Renal cortical epithelial cell (primary cell): ENCODE data around the gene NT5C2. TPM values are rescaled to one million over a fixed set of nuclear protein-coding genes. Genes with fewer than 3 reads are reported as not detected.
"Not testable (repeated sequence)": the region's sequence is repeated elsewhere in the genome, so short reads cannot be mapped to it uniquely, and the experiment has no call there.

ENCODE experiments used
- DNase-seq: peaks from one replicate; pipeline ENCODE4 v3.0.0-alpha.2; 2011; ENCODE audit warnings: low read depth
- total RNA-seq: library from RNA; depleted of rRNA; stranded (reverse); fragments of >200 nt; gene quantifications from 2 replicates; pipeline ENCODE4 v1.2.3, GENCODE V29; 2014

The NT5C2 gene
- total RNA-seq, 1 donor from 2014 or later: 120 TPM

GRCh38 chr10:103163766-103164403, 29.2 kb downstream of the NT5C2 start:
- not testable (repeated sequence) for DNase-seq

DNA sequence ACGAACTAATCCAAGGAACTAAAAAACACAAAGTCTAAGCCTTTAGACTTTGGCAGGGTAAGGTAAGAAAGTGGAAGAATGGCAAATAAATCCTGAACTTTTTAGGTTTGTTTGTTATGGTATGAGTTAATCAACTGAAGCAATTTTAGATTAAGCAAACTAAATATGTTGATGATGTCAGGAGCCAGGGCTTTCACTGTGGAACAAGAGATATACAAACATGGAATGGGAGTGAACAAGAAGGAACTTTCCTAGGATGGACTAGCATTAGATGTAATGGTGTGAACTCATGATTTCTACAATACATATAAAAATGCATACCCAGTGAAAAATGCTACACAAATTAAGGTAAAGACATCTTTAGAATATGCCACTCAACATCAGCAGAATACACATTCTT, 35.8 kb downstream of the NT5C2 start:
- no peak for DNase-seq

DNA sequence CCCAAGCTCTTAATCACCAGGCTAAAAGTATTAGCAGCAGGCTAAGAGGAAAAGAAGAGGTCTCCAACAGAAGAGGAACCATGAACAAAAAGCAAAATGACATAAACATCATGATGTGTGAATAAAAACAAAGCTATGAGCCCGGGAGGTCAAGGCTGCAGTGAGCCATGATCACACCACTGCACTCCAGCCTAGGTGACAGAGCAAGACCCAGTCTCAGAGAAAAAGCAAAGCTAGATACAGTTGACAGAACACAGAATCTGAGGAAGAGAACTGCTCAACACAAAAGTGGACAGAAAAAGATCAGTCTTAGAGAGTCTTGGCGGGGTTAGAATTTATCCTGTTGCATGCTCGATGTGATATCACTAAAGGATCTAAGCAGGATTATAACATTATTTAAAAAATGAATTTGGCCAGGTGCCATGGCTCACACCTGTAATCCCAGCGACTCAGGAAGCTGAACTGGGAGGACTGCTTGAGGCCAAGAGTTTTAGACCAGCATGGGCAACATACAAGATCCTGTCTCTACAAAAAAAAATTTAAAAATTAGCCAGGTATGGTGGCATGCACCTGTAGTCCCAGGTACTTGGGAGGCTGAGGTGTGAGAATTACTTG, 37.5 kb downstream of the NT5C2 start:
- peak; percentile 11 for DNase-seq

DNA sequence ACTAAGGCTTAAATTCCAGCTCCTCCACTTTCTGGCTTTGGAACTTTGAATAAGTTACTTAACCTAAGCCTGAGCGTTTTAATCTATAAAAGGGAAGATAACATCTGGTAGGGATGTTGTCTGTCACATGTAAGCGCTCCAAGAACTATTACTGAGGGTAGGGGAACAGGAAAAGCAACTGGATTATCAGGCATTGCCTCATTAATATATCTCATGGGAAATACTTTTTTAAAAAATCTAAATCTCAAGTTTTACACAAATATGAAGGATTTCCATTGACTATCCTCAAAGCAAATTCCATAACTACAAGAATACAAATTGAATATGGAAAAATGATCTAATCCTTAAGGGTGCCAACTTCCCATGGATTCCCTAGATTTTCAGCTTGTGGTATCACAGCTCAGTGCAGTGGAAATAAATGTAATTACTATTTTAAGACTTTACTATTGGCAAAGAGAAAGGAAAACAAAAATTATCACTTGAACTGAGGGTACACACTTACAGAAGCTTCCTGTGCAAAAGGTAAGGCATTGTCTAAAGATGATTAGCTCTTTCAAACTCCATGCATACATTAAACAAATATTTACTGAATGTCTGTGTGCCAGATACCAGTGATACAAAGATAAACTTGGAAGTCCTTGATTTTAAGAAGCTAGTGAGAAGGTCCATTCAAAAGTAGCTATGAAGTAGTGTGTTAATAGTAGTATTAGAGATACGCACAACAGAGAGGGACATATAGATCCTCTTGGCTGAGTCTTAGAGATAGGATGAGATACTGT, 38.4 kb downstream of the NT5C2 start:
- no peak for DNase-seq

DNA sequence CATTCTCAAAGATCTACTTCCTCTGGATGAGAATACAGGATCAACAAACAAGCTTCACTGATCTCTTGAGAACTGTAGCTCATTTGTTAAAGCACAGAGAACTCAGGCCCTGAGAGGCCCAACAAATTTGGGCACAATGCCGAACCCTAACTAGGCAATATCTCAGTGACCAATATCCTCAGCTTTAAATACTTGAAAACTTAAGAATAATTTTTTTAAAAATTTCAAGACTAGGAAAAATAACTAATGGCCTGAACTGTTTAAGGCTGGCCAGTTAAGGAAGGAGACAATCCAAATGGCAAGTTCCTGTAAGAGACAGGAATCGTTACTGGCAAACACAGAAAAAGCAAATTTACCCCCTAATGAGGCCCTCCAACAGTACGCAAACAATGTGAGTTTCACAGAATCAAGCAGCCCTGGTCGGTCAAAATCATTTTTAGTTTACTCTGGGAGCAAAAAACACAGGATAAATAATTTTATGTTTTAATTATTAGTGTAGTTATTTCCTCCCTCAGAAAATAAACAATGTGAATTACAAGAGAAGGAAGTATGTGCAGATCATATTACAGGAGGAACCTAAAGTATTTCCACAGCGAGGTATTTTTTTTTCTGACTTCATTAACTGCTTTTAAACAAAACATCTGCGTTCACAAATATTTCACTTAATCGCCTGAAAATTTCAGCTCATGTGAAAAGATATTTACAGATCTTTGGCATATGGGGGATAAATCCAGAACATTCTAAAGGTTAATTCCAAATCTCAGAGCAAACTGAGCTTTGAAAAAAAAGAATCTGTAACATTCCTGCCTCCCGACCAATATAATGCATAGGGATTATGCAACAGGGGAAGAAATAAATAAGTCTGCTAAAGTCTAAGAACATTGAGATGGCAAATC, 39.5 kb downstream of the NT5C2 start:
- peak; percentile 33 for DNase-seq

DNA sequence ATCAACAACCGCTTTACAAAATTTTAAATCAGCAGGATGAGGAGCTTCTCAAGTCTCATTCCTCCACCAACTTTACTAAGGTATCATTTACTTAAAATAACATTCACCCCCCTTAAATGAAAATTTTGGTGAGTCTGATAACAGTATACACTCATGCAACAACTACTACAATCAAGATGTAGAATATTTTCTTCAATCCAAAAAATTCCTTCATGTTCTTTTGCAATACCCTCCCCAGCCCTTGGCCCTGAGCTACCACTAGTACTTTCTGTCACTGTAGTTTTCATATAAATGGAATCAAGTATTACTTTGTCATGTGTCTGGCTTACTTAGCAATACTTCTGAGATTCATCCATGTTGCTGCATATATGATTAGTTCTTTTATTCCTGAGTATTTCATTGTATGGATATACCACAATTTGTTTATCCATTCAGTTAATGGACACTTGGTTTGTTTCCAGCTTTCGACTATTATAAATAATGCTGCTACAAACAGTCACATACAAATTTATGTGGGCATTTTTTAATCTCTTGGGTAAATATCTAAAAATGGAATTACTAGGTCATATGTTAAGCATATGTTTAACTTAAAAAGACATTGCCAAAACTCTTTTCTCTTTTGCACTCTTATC, 43.0 kb downstream of the NT5C2 start:
- DNase-seq: no peak

DNA sequence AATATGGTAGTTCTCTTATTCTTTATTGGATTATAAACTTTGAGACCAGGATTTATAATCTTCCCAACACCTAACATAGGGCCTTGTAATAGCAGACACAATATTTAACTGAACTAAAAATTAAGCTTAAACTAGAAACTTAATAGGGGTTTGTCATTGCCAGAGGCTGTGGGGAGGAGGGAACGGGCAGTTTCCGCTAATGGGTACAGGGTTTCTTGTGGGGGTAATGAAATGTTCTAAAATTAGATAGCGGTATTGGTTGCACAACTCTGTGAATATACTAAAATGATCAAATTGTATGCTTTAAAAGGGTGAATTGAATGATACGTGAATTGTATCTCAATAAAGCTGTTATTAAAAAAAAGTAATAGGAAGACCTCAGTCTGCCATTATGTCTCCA, 45.4 kb downstream of the NT5C2 start:
- no peak for DNase-seq

DNA sequence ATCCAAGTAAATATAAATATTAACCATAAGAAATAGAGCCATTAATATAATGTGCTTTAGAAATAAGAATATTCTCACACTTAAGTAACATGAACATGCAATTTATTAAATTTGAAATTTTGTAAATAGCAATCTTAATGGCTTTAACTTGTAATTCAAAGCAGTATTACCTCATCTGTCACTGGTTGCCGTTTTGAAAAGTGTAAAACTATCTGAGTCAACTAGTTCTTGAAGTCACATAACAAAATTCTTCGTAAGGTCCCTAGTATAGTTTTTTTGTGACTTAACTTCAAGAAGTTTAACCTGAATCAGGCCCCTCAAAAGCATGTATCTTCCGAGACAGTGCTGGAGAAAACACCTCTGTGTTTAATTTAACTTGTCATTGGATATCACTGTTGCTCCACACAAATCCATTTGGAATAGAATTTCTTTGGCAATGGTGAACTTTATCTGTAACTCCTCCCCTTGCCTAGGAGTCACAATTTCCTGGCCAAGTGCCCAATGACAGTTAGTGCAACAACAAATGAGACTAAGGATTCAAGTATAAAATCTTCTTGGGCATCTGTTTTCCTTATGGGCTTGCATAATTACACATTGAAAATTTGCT, 47.1 kb downstream of the NT5C2 start:
- DNase-seq: peak; percentile 77

GRCh38 chr10:103145046-103145445, 48.0 kb downstream of the NT5C2 start:
- no peak for DNase-seq

GRCh38 chr10:103144041-103144440, 49.0 kb downstream of the NT5C2 start:
- no peak for DNase-seq

- not testable (repeated sequence) for DNase-seq
Measured at GRCh38 chr10:103143641-103144040, 49.4 kb downstream of the NT5C2 start.

- no peak for DNase-seq
Measured at GRCh38 chr10:103141950-103142349, 51.1 kb downstream of the NT5C2 start.

DNA sequence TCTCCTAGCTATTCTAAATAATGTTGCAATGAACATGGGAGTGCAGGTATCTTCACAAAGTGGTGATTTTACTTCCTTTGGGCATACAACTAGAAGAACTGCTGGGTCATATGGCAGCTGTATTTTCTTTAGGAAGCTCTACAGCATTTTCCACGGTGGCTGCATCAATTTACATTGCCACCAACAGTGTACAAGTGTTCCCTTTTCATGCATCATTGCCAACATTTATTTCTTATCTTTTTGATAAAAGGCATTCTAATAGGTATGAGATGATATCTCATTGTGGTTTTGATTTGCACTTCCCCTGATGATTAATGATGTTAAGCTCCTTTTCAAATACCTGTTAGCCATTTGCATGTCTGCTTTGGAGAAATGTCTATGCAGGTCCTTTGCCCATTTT, 52.6 kb downstream of the NT5C2 start:
- no peak for DNase-seq

DNA sequence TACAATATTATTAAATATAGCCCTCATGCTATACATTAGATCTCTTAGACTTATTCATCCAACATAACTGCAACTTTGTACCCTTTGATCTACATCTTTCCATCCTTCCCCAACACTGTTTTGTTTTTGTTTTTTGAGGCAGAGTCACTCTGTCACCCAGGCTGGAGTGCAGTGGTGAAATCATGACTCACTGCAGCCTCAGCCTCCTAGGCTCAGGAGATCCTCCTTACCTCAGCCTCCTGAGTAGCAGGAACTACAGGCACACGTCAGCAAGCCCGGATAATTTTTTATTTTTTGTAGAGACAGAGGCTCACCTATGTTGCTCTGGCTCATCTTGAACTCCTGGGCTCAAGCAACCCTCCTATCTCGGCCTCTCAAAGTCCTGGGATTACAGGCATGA, 53.3 kb downstream of the NT5C2 start:
- DNase-seq: no peak

DNA sequence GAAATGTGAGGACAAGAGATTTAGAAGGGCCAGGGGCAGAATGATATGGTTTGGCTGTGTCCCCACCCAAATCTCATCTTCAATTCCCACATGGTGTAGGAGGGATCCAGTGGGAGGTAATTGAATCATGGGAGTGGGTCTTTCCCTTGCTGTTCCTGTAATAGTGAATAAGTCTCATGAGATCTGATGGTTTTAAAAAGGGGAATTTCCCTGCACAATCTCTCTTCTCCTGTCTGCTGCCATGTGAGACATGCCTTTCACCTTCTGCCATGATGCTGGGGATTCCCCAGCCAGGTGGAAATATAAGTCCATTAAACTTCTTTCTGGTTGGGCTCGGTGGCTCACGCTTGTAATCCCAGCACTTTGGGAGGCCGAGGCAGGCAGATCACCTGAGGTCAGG, 57.9 kb downstream of the NT5C2 start:
- not testable (repeated sequence) for DNase-seq

DNA sequence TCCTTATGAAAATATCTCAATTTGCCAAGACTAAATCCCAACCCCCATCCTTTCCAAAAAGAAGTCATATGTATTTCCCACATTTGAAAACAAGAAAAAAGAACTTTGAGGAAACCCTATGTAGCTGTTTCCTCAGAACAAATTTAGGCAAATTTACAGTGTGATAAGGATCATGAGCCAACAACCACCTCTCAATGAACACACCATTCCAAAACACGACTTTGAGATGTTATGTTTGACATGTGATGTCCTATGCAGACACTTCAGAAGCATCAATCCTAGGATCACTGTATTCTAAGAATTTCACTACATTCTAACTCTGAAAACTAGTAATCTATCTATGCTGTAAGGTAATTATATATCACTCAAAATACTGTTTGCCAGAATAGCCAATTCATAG, 62.2 kb downstream of the NT5C2 start:
- no peak for DNase-seq

GRCh38 chr10:103130180-103130579, 62.9 kb downstream of the NT5C2 start:
- DNase-seq: not testable (repeated sequence)

DNA sequence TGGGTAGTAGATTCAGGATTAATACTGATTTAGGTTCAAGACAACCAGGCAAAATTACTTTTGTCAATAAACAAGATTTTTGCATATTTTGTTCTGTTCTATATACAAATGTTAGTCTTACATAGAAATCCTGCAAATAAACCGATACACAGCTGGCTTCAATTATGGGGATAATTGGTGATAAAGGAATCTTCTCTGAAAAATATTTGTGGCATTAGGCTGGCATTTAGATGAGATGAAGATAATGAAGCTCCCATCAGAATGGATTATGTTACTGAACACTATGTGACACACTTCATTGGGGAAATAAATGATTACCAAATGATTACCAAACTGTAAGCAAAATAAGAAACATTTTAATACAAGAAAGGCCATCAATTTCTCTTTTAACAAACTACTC, 65.8 kb downstream of the NT5C2 start:
- no peak for DNase-seq

DNA sequence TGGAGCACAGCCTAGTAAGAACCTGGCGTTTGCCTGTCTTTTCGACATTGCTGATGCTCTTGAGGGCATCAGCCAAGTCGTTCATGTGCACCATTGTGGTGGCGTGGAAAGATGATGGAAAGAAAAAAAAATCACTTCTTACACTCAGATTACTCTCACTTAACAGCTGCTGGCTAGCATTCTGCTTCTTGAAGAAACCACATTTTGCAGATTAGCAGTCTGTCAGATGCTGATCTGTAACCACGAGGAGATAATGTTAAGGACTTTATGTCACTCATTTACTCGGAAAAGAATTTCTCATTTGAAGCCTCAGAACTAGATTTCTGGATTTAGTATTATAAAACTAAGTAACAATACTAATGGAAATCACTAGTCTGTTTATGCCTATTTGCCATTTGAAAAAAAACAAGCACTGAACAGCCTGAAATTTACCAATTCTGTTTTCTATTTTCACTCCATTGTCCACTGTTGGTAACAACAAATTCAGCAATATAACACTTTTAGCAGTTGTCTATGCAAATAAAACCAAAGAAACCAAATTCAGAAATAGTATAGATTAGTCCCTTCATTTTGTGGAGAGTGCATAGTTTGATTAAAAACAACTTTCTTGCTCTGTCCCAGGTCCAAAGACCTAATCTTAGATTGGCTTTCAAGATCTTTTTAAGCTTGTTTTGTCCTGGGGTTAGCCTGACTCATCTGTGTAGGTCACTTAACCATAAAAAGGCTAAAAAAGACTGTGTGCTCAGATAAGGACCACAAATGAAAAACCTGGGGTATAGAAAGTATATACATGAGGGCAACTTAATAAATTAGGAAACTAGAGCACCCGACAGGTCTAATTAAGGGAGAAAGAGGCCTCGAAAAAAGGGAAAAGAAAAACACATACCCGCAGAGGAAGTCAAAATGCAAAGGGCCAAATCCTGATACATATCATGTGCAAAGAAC, 67.5 kb downstream of the NT5C2 start:
- peak; percentile 25 for DNase-seq
